22Rv1 (cell line): ENCODE results near the gene IQSEC1.

Source experiments
- H3K27ac ChIP-seq: fragments of 450-650 bp; 2 replicates; pipeline ENCODE4 v1.5.1; 2017
- ZFX ChIP-seq: fragments of 450-650 bp; IDR thresholded peaks from 2 replicates; pipeline ENCODE4 v1.6.1; 2017; ENCODE audit warnings: antibody characterized with exemption, borderline replicate concordance
- TF ChIP-seq, protein P1 (sequence below): fragments of 450-650 bp; IDR thresholded peaks from 2 replicates; pipeline ENCODE4 v1.5.1; 2017; ENCODE audit warnings: mild to moderate bottlenecking

The IQSEC1 gene

DNA sequence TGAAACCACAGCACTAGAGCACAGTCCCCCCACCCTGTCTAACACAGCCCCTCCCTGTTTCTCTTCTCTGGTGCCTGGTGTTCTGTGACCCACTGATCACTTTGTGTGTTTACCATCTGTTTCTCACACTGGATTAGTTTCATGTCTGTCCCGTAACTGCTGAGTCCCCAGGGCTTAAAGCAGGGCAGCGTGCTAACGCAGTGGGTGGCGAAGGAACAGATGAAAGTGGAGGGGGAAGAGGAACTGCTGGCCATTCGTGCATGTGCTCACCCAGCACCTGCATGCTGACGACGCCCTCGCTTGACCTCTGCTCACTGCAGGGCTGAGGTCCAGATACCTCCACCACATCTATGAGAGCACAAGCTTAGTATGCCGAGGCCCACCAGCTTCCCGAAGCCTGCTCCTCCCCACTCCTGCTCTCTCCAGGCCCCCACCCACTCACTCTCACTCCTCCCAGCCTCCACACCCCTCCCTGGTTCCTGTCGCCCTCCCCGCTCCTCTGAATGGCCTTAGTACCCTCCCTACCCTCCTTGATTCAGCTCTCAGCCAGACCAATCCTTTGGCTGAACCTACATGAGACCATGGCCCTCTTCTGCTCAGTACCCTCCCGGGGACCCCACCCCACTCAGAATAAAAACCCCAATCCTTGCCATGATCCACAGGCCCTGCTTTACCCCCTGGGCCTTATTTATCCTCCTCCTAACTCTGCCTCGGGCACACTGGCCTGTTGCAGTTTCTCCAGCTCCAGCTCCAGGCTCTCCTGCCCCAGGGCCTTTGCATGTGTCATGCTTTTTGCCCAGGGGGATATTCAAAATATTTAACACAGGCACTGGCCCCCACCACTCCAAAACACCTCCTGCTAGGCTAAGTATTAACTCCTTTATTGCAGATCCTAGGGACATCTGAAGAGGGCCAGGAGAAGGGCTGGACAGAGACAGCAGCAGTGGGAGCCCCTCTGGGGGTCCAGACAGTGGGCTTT lies 15.1 kb upstream of the IQSEC1 start:
- TF ChIP-seq ZFX: no peak
- TF ChIP-seq, protein P1, sequence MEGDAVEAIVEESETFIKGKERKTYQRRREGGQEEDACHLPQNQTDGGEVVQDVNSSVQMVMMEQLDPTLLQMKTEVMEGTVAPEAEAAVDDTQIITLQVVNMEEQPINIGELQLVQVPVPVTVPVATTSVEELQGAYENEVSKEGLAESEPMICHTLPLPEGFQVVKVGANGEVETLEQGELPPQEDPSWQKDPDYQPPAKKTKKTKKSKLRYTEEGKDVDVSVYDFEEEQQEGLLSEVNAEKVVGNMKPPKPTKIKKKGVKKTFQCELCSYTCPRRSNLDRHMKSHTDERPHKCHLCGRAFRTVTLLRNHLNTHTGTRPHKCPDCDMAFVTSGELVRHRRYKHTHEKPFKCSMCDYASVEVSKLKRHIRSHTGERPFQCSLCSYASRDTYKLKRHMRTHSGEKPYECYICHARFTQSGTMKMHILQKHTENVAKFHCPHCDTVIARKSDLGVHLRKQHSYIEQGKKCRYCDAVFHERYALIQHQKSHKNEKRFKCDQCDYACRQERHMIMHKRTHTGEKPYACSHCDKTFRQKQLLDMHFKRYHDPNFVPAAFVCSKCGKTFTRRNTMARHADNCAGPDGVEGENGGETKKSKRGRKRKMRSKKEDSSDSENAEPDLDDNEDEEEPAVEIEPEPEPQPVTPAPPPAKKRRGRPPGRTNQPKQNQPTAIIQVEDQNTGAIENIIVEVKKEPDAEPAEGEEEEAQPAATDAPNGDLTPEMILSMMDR: no peak
- H3K27ac ChIP-seq: no peak overlapping the region

DNA sequence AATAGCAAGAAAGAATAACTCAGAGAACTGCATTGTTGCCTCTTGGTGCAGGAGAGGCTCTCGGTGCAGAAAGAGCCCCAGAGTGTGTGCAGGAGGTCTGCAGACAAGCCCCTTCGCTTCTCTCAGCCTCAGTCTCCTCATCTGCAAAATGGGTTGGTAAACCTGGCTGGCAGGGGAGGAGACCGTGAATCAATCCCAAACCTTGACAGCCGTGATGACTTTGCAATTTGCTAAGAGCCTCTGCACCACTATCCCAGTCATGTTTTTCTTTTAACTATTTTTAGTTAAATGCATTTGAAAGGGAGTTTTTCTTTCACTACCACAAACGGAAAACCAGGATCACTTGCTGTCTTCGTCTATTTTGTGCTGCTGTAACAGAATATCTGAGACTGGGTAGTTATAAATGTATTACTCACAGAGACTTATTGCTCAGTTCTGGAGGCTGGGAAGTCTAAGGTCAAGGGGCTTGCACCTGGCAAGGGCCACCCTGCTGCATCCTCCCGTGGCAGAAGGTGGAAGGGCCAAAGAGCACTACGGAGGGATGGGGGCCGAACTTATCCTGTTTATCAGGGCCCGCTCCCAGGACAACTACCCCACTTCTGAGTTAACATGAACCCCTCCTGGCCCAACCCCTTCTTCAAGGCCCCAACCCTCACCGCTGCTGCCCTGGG lies 14.2 kb upstream of the IQSEC1 start:
- TF ChIP-seq ZFX: no peak
- TF ChIP-seq, protein P1: no peak
- no peak overlapping the region for H3K27ac ChIP-seq

DNA sequence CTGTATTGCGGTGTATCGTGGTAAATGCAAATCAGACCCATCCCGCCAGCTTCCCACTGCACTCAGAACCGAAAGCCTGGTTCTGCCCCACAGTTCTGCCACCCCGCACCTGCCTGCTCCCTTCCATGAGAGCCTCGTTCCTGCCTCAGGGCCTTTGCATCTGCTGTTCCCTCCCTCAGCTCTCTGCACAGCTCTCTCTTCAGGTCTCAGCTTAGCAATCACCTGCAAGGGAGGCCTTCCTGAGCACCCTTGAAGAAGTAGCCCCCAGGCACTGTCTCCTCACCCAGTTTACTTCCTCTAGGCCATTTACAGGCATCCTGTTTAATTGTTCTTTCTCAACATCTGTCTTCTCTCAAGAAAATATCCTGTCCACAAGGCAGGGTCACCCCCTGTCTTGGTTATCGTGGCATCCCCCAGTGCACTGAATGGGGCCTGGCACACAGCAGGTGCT lies 13.3 kb upstream of the IQSEC1 start:
- H3K27ac ChIP-seq: no peak overlapping the region
- no peak for TF ChIP-seq ZFX
- TF ChIP-seq, protein P1: no peak

DNA sequence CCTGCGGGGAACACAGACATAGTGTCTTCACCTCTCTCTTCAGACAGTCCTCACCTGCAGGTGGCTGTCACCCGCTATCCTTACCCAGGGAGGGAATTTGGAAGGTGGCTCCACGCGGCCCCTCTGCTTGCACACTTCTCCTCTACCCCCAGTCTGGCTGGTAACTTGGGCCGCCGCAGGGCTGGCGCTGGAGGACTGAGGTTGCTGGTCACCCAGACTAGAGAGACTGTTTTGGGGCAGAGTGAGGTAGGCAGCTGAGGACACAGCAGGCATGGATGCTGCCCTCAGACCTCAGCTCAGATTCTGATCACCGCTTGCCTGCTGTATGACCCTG lies 12.6 kb upstream of the IQSEC1 start:
- no peak overlapping the region for H3K27ac ChIP-seq
- no peak for TF ChIP-seq ZFX
- TF ChIP-seq, protein P1: no peak

DNA sequence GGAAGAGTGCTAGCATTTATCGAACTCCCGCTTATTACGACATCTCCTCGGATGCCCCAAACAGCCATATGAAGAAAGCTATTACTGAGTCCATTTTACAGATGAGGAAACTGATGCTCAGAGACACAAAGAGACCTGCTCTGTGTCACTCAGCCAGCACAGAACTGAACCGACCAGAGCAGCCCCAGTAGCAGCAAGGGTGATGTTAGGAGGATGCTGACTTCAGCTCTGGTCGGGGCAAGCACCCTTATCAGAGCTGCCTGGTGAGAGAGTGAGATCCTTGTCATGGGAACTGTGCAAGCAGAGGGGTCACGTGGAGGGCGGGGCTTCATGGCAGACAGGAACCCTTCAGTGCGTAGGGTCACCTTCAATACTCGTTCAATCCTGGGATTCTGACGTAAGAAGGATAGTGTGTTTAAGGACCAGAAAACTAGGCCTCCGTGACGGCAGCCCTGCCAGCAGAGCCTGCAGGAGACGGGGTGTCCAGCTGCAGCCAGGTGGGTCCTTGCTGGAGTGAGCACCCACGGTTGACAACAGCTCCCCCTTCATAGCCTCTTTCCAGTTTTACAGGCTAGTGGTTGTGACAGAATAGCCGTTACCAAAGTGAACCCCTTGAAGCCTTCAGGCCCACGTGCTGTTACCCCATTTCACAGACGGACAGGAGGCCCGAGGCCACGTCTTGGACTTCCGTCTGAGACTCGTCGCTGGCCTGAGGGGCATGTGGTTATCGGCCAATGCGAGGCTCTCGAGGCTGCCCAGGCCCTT lies 12.0 kb upstream of the IQSEC1 start:
- no peak overlapping the region for H3K27ac ChIP-seq
- TF ChIP-seq, protein P1: no peak
- no peak for TF ChIP-seq ZFX

DNA sequence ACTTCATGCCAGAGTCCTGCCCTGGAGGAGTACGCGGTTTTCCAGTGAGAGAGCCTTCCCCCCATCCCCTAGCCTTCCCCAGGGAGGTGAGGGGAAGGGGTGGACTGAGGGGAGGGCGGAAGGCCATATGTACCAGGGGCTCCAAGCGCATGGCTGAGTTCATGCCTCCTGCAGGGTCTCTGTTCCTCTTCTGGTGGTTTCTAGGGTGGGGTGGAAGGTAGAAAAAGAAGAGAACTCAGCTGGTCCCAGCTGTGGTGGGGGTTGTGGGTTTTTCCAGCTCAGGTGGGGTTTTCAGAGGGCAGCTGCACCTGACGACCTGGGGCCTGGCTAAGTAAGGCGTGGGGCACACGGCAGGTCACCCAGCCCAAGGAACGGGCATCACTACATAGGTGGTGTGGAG lies 10.7 kb upstream of the IQSEC1 start:
- H3K27ac ChIP-seq: no peak overlapping the region

More for the DNA sequence above, 10.7 kb upstream of the IQSEC1 start:
- TF ChIP-seq, protein P1: no peak
- TF ChIP-seq ZFX: no peak
